MM.1S (cell line): ENCODE results near the gene SGSM1.

ENCODE experiments used
- DNase-seq: peaks from one replicate; pipeline ENCODE4 v3.0.0-alpha.2; 2015
- H2AFZ ChIP-seq: fragments of 300-600 bp; sonication (generic); 2 replicates; pipeline ENCODE4 v1.6.0; 2016; ENCODE audit warnings: antibody characterized with exemption, low read length
- H3F3A ChIP-seq: fragments of 300-600 bp; sonication (generic); 2 replicates; pipeline ENCODE4 v1.6.1; 2016; ENCODE audit warnings: mild to moderate bottlenecking, antibody characterized with exemption, low read length, moderate library complexity, mixed read lengths; ENCODE audit not compliant: insufficient read depth
- H3K27ac ChIP-seq: fragments of 300-600 bp; sonication (generic); 2 replicates; pipeline ENCODE4 v1.5.1; 2016; ENCODE audit warnings: mild to moderate bottlenecking, low read length
- H3K27me3 ChIP-seq: fragments of 300-600 bp; sonication (generic); replicated peaks from 2 replicates; pipeline ENCODE4 v1.6.0; 2016; ENCODE audit warnings: low read length; ENCODE audit not compliant: insufficient read depth
- H3K36me3 ChIP-seq: fragments of 300-600 bp; sonication (generic); replicated peaks from 2 replicates; pipeline ENCODE4 v1.6.1; 2016; ENCODE audit warnings: mild to moderate bottlenecking, low read length, mixed read lengths; ENCODE audit not compliant: insufficient read depth
- H3K4me1 ChIP-seq: fragments of 300-600 bp; sonication (generic); 2 replicates; pipeline ENCODE4 v1.6.1; 2016; ENCODE audit warnings: low read length, mixed read lengths
- H3K4me2 ChIP-seq: fragments of 300-600 bp; sonication (generic); 2 replicates; pipeline ENCODE4 v1.6.0; 2016; ENCODE audit warnings: low read depth, low read length
- H3K4me3 ChIP-seq: fragments of 300-600 bp; sonication (generic); 2 replicates; pipeline ENCODE4 v1.5.1; 2016; ENCODE audit warnings: low read length, mixed read lengths
- H3K79me2 ChIP-seq: fragments of 300-600 bp; sonication (generic); 2 replicates; pipeline ENCODE4 v1.6.1; 2016; ENCODE audit warnings: mixed run types, low read length, mixed read lengths
- H3K9ac ChIP-seq: fragments of 300-600 bp; sonication (generic); 2 replicates; pipeline ENCODE4 v1.6.1; 2016; ENCODE audit warnings: low read length, mixed read lengths
- H3K9me2 ChIP-seq: fragments of 300-600 bp; sonication (generic); replicated peaks from 2 replicates; pipeline ENCODE4 v1.6.1; 2016; ENCODE audit warnings: mild to moderate bottlenecking, low read length, mixed read lengths; ENCODE audit not compliant: insufficient read depth
- H3K9me3 ChIP-seq: fragments of 300-600 bp; sonication (generic); replicated peaks from 2 replicates; pipeline ENCODE4 v1.6.1; 2016; ENCODE audit warnings: mild to moderate bottlenecking, low read length, mixed read lengths; ENCODE audit not compliant: insufficient read depth
- H4K20me1 ChIP-seq: fragments of 300-600 bp; sonication (generic); 2 replicates; pipeline ENCODE4 v1.6.1; 2016; ENCODE audit warnings: mild to moderate bottlenecking, low read length, moderate library complexity, mixed read lengths; ENCODE audit not compliant: insufficient read depth
- EZH2 ChIP-seq: fragments of 300-600 bp; sonication (generic); optimal IDR thresholded peaks from 2 replicates; pipeline ENCODE3; 2017; ENCODE audit warnings: low read depth, mild to moderate bottlenecking, antibody characterized with exemption, low read length, mixed read lengths
- EZH2phosphoT487 ChIP-seq: fragments of 300-600 bp; sonication (generic); IDR thresholded peaks from 2 replicates; pipeline ENCODE4 v1.6.1; 2018; ENCODE audit warnings: antibody characterized with exemption, low read length
- TF ChIP-seq, protein P1 (sequence below): fragments of 300-600 bp; sonication (generic); IDR thresholded peaks from 2 replicates; pipeline ENCODE4 v1.5.1; 2016; ENCODE audit warnings: antibody characterized with exemption, low read length, mixed read lengths

Gene SGSM1

DNA sequence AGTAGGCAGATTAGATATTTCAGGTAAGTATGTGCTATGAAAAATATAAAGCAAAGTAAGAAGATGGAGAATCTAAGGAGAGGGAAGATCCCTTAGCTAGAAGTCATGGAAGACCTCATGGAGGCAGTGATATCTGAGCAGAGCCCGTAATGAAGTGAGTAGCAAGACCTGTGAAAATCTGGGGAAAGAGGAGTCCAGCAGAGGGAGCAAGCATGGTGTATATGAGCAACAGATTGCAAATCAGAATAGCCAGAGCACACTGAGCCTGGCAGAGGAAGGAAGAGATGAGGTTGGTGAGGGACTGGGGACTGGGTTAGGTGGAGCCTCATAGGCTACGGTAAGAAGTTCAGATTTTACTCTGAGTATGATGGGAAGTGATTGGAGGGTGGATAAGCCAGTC is 131.1 kb downstream of the SGSM1 start:
- Histone ChIP-seq H3K36me3 (no peaks in the 10 kb centered on the region), H3K9me2 (no peaks in the 10 kb centered on the region), H3K27ac (no peak overlapping the region), H3K4me1 (no peaks in the 10 kb centered on the region), H3K79me2 (no peaks in the 10 kb centered on the region), H3K9ac (no peak overlapping the region), H3K27me3 (peaks cover 31% of the 10 kb centered on the region), H2AFZ (no peak overlapping the region), H3K9me3 (no peaks in the 10 kb centered on the region), H3F3A (no peaks in the 10 kb centered on the region), H4K20me1 (no peaks in the 10 kb centered on the region), H3K4me3 (no peak overlapping the region), H3K4me2 (no peak overlapping the region)
- no peak for TF ChIP-seq EZH2
- TF ChIP-seq, protein P1, sequence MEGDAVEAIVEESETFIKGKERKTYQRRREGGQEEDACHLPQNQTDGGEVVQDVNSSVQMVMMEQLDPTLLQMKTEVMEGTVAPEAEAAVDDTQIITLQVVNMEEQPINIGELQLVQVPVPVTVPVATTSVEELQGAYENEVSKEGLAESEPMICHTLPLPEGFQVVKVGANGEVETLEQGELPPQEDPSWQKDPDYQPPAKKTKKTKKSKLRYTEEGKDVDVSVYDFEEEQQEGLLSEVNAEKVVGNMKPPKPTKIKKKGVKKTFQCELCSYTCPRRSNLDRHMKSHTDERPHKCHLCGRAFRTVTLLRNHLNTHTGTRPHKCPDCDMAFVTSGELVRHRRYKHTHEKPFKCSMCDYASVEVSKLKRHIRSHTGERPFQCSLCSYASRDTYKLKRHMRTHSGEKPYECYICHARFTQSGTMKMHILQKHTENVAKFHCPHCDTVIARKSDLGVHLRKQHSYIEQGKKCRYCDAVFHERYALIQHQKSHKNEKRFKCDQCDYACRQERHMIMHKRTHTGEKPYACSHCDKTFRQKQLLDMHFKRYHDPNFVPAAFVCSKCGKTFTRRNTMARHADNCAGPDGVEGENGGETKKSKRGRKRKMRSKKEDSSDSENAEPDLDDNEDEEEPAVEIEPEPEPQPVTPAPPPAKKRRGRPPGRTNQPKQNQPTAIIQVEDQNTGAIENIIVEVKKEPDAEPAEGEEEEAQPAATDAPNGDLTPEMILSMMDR, result peak; percentile 28
- no peak for DNase-seq

GRCh38 chr22:24938741-24939341 is 132.8 kb downstream of the SGSM1 start:
- no peaks in the 10 kb centered on the region for H3K36me3 ChIP-seq
- H3K4me3 ChIP-seq, result no peak overlapping the region
- H4K20me1 ChIP-seq, result no peaks in the 10 kb centered on the region
- no peaks in the 10 kb centered on the region for H3K9me2 ChIP-seq
- no peaks in the 10 kb centered on the region for H3K9me3 ChIP-seq
- no peak for TF ChIP-seq EZH2phosphoT487
- no peak for TF ChIP-seq EZH2
- TF ChIP-seq, protein P1, result peak; percentile 75
- H3F3A ChIP-seq, result no peaks in the 10 kb centered on the region
- peak; percentile 70 for DNase-seq
- peaks cover 21% of the 10 kb centered on the region; the same call in 1 of the 2 replicates for H3K27me3 ChIP-seq
- peaks cover 17% of the 10 kb centered on the region for H3K4me1 ChIP-seq
- H3K4me2 ChIP-seq, result peak overlapping the region; percentile 8; the same call in 1 of the 2 replicates
- no peaks in the 10 kb centered on the region for H3K79me2 ChIP-seq
- no peak overlapping the region for H2AFZ ChIP-seq
- H3K27ac ChIP-seq, result no peak overlapping the region
- H3K9ac ChIP-seq, result no peak overlapping the region

- Histone ChIP-seq H3K36me3 (no peaks in the 10 kb centered on the region), H3K4me3 (no peak overlapping the region), H3K27ac (peak overlapping the region; percentile 32; the same call in 1 of the 2 replicates), H3F3A (no peaks in the 10 kb centered on the region), H2AFZ (no peak overlapping the region), H3K9me3 (no peaks in the 10 kb centered on the region), H4K20me1 (no peaks in the 10 kb centered on the region), H3K4me2 (no peak overlapping the region), H3K4me1 (peaks cover 18% of the 10 kb centered on the region), H3K9ac (no peak overlapping the region), H3K9me2 (no peaks in the 10 kb centered on the region), H3K79me2 (no peaks in the 10 kb centered on the region), H3K27me3 (no peaks in the 10 kb centered on the region; the same call in 1 of the 2 replicates)
- no peak for TF ChIP-seq EZH2
- DNase-seq, result no peak
Observed at GRCh38 chr22:24942301-24942700, 136.3 kb downstream of the SGSM1 start.

DNA sequence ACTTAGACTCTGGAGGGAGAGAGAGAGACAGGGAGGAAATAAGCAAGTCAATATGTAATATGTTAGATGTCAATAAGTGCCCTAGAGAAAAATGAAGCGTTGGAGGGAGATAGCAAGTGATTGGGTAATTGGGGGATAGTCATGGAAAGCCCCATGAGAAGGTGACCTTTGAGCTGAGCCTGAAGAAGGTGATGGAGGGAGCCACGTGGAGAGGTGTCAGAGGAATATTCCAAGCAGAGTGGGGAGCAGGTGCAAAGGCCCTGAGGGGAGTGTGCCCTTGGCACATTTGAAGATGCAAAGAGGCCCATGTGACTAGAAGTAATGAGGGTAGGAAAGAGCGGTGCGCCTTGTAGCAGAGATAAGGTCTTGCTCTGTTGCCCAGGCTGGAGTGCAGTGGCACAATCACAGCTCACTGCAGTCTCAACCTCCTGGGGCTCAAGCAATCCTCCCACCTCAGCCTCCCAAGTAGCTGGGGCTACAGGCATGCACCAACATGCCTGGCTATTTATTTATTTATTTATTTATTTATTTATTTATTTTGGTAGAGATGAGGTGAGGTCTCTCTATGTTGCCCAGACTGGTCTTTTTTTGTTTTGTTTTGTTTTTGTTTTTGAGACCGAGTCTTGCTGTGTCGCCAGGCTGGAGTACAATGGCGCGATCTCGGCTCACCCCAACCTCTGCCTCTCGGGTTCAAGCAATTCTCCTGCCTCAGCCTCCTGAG is 138.4 kb downstream of the SGSM1 start:
- H3K4me2 ChIP-seq, result no peak overlapping the region
- peaks cover 18% of the 10 kb centered on the region for H3K4me1 ChIP-seq
- no peak overlapping the region for H3K27ac ChIP-seq
- H3K9me2 ChIP-seq, result no peaks in the 10 kb centered on the region
- H3K27me3 ChIP-seq, result no peaks in the 10 kb centered on the region; the same call in 1 of the 2 replicates
- H4K20me1 ChIP-seq, result no peaks in the 10 kb centered on the region
- H3K9me3 ChIP-seq, result no peaks in the 10 kb centered on the region
- no peaks in the 10 kb centered on the region for H3K36me3 ChIP-seq
- H3K9ac ChIP-seq, result no peak overlapping the region
- H3K79me2 ChIP-seq, result no peaks in the 10 kb centered on the region
- no peak overlapping the region for H2AFZ ChIP-seq
- H3F3A ChIP-seq, result no peaks in the 10 kb centered on the region
- DNase-seq, result no peak
- H3K4me3 ChIP-seq, result no peak overlapping the region
- TF ChIP-seq, protein P1, result no peak
- TF ChIP-seq EZH2 (no peak), EZH2phosphoT487 (no peak)
